WTC11 (cell line): ENCODE results near the gene DCST2.

ENCODE experiments used
- ATF1 ChIP-seq: sonication (generic); formaldehyde crosslinking; IDR thresholded peaks from 2 replicates; pipeline ENCODE4 v1.8.1; 2023; ENCODE audit warnings: mild to moderate bottlenecking, moderate library complexity, missing genetic modification reagents
- FOXJ3 ChIP-seq: sonication (generic); formaldehyde crosslinking; IDR thresholded peaks from 2 replicates; pipeline ENCODE4 v1.9.0; 2021; ENCODE audit warnings: missing genetic modification reagents, mild to moderate bottlenecking, borderline replicate concordance
- JUN ChIP-seq: sonication (generic); formaldehyde crosslinking; IDR thresholded peaks from 2 replicates; pipeline ENCODE4 v1.8.0; 2023; ENCODE audit warnings: mild to moderate bottlenecking, missing genetic modification reagents
- NFE2L1 ChIP-seq: sonication (generic); formaldehyde crosslinking; IDR thresholded peaks from 2 replicates; pipeline ENCODE4 v1.8.1; 2023; ENCODE audit warnings: missing genetic modification reagents
- NR2C2 ChIP-seq: sonication (generic); formaldehyde crosslinking; IDR thresholded peaks from 2 replicates; pipeline ENCODE4 v1.8.0; 2022; ENCODE audit warnings: mild to moderate bottlenecking, missing genetic modification reagents
- RELA ChIP-seq: sonication (generic); formaldehyde crosslinking; IDR thresholded peaks from 2 replicates; pipeline ENCODE4 v1.8.1; 2022; ENCODE audit warnings: missing genetic modification reagents, mild to moderate bottlenecking, borderline replicate concordance
- ZNF219 ChIP-seq: sonication (generic); formaldehyde crosslinking; IDR thresholded peaks from 2 replicates; pipeline ENCODE4 v1.8.0; 2023; ENCODE audit warnings: missing genetic modification reagents, mild to moderate bottlenecking, borderline replicate concordance
- ZNF396 ChIP-seq: fragments of 250-450 bp; sonication (Bioruptor Pico); IDR thresholded peaks from 2 replicates; pipeline ENCODE4 v1.8.0; 2021; ENCODE audit warnings: mild to moderate bottlenecking, moderate library complexity, borderline replicate concordance
- ZNF416 ChIP-seq: fragments of 250-450 bp; sonication (Bioruptor Pico); IDR thresholded peaks from 2 replicates; pipeline ENCODE4 v1.9.0; 2021; ENCODE audit warnings: mild to moderate bottlenecking, inconsistent platforms
- TF ChIP-seq, protein P1 (sequence below): fragments of 250-450 bp; sonication (Bioruptor Pico); IDR thresholded peaks from 2 replicates; pipeline ENCODE4 v1.9.0; 2021; ENCODE audit warnings: mild to moderate bottlenecking, borderline replicate concordance
- TF ChIP-seq, protein P2 (sequence below): sonication (generic); formaldehyde crosslinking; IDR thresholded peaks from 2 replicates; pipeline ENCODE4 v1.8.1; 2022; ENCODE audit warnings: low read depth, mild to moderate bottlenecking, moderate library complexity, missing genetic modification reagents, borderline replicate concordance
- TF ChIP-seq, protein P3 (sequence below): fragments of 200-600 bp; IDR thresholded peaks from 2 replicates; pipeline ENCODE4 v1.8.0; 2022; ENCODE audit warnings: antibody characterized with exemption
- TF ChIP-seq, protein P4 (sequence below): fragments of 250-450 bp; sonication (Bioruptor Pico); conservative IDR thresholded peaks from 2 replicates; pipeline ENCODE4 v1.9.0; 2021; ENCODE audit warnings: mild to moderate bottlenecking
- TF ChIP-seq, protein P5 (sequence below): sonication (generic); formaldehyde crosslinking; IDR thresholded peaks from 2 replicates; pipeline ENCODE4 v1.8.1; 2022; ENCODE audit warnings: mild to moderate bottlenecking, moderate library complexity, missing genetic modification reagents

DNA sequence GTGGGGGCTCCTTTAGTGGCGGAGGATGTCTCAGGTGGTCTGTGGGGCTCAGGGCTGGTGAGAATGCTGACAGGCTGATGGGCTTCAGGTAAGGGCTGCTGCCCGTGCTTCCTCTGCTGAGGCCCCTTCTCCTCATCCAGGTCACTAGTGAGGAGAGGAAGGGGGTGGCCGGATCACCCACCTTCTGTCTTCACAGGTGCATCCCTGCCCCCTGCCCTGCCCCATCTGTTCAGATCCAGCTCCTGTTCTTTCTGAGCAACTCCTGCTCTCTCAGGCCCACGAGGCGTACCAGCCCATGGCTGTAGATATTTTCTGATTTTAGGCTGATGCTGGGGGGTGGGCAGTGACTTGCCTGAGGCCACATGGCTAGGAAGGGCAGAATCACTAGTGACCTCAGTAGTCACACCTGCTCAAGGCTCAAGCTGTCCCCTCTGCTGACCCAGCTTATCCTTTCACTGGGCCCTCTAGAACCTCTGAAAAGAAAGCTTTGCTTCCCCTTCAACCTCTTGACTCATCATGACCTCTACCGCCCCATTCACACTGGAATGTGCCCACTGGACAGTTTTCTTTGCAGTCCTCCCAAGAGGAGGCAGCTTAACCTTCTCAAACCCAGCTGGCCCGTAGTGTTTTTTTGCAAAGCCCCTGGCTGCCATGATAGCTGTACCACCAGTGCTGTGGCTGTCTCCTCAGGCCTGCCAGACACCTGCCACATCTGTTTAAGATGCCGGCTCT lies 14.8 kb downstream of the DCST2 start:
- TF ChIP-seq ZNF396 (CRISPR knock-in tag) = no peak
- TF ChIP-seq, protein P1, sequence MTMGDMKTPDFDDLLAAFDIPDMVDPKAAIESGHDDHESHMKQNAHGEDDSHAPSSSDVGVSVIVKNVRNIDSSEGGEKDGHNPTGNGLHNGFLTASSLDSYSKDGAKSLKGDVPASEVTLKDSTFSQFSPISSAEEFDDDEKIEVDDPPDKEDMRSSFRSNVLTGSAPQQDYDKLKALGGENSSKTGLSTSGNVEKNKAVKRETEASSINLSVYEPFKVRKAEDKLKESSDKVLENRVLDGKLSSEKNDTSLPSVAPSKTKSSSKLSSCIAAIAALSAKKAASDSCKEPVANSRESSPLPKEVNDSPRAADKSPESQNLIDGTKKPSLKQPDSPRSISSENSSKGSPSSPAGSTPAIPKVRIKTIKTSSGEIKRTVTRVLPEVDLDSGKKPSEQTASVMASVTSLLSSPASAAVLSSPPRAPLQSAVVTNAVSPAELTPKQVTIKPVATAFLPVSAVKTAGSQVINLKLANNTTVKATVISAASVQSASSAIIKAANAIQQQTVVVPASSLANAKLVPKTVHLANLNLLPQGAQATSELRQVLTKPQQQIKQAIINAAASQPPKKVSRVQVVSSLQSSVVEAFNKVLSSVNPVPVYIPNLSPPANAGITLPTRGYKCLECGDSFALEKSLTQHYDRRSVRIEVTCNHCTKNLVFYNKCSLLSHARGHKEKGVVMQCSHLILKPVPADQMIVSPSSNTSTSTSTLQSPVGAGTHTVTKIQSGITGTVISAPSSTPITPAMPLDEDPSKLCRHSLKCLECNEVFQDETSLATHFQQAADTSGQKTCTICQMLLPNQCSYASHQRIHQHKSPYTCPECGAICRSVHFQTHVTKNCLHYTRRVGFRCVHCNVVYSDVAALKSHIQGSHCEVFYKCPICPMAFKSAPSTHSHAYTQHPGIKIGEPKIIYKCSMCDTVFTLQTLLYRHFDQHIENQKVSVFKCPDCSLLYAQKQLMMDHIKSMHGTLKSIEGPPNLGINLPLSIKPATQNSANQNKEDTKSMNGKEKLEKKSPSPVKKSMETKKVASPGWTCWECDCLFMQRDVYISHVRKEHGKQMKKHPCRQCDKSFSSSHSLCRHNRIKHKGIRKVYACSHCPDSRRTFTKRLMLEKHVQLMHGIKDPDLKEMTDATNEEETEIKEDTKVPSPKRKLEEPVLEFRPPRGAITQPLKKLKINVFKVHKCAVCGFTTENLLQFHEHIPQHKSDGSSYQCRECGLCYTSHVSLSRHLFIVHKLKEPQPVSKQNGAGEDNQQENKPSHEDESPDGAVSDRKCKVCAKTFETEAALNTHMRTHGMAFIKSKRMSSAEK (CRISPR knock-in tag) = no peak
- TF ChIP-seq NFE2L1 (CRISPR knock-in tag) = no peak
- TF ChIP-seq, protein P2, sequence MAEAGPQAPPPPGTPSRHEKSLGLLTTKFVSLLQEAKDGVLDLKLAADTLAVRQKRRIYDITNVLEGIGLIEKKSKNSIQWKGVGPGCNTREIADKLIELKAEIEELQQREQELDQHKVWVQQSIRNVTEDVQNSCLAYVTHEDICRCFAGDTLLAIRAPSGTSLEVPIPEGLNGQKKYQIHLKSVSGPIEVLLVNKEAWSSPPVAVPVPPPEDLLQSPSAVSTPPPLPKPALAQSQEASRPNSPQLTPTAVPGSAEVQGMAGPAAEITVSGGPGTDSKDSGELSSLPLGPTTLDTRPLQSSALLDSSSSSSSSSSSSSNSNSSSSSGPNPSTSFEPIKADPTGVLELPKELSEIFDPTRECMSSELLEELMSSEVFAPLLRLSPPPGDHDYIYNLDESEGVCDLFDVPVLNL (CRISPR knock-in tag) = no peak
- TF ChIP-seq, protein P3, sequence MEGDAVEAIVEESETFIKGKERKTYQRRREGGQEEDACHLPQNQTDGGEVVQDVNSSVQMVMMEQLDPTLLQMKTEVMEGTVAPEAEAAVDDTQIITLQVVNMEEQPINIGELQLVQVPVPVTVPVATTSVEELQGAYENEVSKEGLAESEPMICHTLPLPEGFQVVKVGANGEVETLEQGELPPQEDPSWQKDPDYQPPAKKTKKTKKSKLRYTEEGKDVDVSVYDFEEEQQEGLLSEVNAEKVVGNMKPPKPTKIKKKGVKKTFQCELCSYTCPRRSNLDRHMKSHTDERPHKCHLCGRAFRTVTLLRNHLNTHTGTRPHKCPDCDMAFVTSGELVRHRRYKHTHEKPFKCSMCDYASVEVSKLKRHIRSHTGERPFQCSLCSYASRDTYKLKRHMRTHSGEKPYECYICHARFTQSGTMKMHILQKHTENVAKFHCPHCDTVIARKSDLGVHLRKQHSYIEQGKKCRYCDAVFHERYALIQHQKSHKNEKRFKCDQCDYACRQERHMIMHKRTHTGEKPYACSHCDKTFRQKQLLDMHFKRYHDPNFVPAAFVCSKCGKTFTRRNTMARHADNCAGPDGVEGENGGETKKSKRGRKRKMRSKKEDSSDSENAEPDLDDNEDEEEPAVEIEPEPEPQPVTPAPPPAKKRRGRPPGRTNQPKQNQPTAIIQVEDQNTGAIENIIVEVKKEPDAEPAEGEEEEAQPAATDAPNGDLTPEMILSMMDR = no peak
- TF ChIP-seq ZNF219 (CRISPR knock-in tag) = no peak
- no peak for TF ChIP-seq FOXJ3 (CRISPR knock-in tag)
- TF ChIP-seq, protein P4, sequence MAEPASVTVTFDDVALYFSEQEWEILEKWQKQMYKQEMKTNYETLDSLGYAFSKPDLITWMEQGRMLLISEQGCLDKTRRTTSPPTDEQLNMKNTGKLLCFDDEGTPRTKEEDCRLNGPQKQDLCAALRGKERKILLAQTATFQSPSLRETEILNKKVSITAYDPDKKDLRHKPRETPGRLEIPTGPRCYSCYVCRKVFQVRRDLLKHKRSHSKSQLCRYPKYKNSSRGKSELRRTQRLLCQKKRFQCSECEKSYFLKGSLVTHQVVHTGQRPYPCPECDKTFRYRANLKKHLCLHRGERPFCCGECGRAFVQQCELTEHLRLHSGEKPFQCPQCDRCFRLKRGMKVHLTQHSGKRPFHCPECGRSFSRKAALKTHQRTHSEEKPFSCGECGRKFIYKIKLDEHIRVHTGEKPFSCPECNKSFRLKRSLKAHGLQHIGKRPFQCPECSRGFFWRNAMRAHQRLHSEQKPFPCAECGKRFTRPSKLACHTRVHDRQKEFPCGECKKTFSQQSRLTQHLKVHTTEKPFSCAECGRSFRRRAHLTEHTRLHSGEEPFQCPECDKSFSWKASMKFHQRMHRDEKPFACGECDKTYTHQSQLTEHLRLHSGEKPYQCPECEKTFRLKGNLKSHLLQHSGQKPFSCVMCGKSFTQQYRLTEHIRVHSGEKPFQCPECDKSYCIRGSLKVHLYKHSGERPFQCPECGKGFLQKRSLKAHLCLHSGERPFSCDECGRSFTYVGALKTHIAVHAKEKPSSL (CRISPR knock-in tag) = no peak
- TF ChIP-seq ATF1 (CRISPR knock-in tag) = no peak
- TF ChIP-seq, protein P5, sequence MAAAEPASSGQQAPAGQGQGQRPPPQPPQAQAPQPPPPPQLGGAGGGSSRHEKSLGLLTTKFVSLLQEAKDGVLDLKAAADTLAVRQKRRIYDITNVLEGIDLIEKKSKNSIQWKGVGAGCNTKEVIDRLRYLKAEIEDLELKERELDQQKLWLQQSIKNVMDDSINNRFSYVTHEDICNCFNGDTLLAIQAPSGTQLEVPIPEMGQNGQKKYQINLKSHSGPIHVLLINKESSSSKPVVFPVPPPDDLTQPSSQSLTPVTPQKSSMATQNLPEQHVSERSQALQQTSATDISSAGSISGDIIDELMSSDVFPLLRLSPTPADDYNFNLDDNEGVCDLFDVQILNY (CRISPR knock-in tag) = no peak
- no peak for TF ChIP-seq JUN (CRISPR knock-in tag)
- TF ChIP-seq ZNF416 (CRISPR knock-in tag) = no peak
- TF ChIP-seq RELA (CRISPR knock-in tag) = no peak
- no peak for TF ChIP-seq NR2C2 (CRISPR knock-in tag)
